ENCODE data around the gene RGL4.
A peak's percentile ranks its signal among the peaks of the same experiment; 100 is the strongest.
"Not testable (repeated sequence)": the region's sequence is repeated elsewhere in the genome, so short reads cannot be mapped to it uniquely, and the experiment has no call there.

RGL4 gene, protein sequence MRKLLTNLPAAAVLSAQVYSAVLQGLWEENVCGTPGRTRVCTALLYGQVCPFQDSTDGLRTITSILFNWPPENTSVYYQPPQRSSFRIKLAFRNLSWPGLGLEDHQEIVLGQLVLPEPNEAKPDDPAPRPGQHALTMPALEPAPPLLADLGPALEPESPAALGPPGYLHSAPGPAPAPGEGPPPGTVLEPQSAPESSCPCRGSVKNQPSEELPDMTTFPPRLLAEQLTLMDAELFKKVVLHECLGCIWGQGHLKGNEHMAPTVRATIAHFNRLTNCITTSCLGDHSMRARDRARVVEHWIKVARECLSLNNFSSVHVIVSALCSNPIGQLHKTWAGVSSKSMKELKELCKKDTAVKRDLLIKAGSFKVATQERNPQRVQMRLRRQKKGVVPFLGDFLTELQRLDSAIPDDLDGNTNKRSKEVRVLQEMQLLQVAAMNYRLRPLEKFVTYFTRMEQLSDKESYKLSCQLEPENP

GRCh38 chr22:23690713-23691112 is at the start of gene RGL4:
Gene RGL4 (plus strand): TSS chr22:23691013. CDS start chr22:23692031, 1,018 bp downstream.
- DNase-seq: no peak
- in situ Hi-C loops (cut with HindIII; ENCODE audit: low pct_ligation_motif_present, low pct_unique_long_range_greater_than_20kb, low sequenced_read_pairs): no loop called here

GRCh38 chr22:23646526-23646925 is 44.3 kb upstream of the RGL4 start:
- in situ Hi-C loops (cut with HindIII; ENCODE audit: low pct_ligation_motif_present, low pct_unique_long_range_greater_than_20kb, low sequenced_read_pairs): not testable (repeated sequence)

DNA sequence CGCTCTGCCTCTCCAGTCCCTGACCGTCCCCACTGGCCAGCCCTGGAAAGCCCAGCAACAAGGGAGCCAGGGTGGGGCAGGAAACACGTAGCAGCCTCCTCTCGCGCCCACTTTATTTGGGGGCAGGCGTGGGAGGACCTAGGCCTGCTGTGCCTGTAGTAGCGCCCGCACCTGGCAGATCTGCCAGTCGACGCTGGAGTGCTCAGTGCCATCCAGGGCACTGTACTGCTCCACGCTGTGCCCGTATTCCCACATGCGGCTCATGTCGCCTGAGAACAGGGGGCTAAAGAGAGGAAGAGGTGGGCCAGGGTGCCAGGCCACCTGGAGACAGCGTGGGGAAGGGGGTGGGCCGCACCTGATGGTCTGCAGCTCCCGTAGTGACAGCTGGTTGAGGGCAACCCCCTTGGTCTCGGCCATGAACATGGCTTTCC is 41.7 kb upstream of the RGL4 start:
- in situ Hi-C loops (cut with HindIII; ENCODE audit: low pct_ligation_motif_present, low pct_unique_long_range_greater_than_20kb, low sequenced_read_pairs): no loop called here
- no peak for DNase-seq

More at GRCh38 chr22:23646526-23646925, 44.3 kb upstream of the RGL4 start:
- not testable (repeated sequence) for DNase-seq

GRCh38 chr22:23651676-23652075 is 39.1 kb upstream of the RGL4 start:
- DNase-seq: no peak
- in situ Hi-C loops (cut with HindIII; ENCODE audit: low pct_ligation_motif_present, low pct_unique_long_range_greater_than_20kb, low sequenced_read_pairs): no loop called here

DNA sequence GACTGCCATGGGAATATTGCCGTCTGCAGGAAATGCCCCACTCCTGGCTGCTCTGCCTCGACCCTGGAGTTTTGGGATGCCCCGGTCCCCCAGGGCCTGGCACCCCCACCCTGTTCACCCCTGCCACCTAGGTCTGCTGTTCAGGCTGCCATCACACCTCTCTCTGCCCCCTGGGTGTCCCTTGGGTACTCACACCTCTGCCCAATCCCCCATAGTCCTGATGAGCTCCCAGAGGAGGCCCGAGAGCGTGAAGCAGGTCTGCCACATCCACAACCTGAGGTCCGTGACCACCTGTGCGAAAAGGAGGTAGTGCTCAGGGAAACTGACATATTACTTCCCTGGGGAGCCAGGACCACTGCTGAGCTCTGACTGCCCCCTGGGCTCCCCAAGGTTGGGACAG is 38.5 kb upstream of the RGL4 start:
- in situ Hi-C loops (cut with HindIII; ENCODE audit: low pct_ligation_motif_present, low pct_unique_long_range_greater_than_20kb, low sequenced_read_pairs): no loop called here

DNA sequence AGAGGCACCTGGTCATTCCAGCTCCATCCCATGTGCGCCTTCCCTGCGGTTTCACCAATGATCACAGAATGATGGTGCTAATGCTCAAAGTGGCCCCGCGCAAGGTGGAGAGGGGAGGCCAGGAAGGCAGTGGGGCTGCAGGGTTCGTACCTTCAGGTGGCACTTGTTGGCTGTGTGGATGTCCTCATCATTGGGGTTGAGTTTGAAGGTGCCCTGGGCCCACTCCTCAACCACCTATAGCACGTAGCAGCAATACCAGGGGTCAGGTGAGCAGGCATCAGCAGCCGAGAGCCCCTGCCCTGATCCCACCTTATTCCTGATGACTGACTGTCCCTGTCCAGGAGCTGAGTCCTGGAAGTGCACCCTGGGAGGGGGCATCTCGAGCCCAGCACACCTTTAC is 38.1 kb upstream of the RGL4 start:
- no peak for DNase-seq
- in situ Hi-C loops (cut with HindIII; ENCODE audit: low pct_ligation_motif_present, low pct_unique_long_range_greater_than_20kb, low sequenced_read_pairs): no loop called here

More for the DNA sequence above, 38.5 kb upstream of the RGL4 start:
- no peak for DNase-seq

DNA sequence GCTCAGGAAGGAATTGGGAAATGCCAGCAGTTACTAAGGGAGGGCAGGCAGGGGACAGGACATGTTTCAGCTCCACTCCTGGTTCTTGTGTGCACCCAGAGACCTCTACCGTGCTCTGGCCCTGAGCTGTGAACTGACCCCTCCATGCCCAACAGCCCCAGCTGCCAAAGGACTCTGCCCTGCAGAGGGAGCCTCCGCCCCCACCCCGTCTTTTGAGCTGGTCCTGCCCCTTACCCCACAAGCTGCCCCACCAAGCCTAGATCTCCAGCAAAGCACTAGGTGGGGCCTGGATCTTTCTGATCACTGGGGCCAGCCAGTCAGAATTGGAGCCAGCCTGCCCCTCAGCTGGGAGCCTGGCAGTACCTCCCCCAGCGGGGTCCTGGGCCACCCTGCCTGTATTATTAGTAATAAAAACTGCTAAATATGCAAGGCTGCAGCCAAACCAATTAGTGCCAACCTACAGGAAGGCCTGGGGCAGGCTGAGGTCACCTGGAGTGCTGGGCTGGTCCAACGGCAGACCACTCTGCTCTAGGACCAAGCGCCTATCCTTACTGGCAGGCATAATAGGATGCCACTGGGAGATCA is 34.8 kb upstream of the RGL4 start:
- DNase-seq: no peak
- in situ Hi-C loops (cut with HindIII; ENCODE audit: low pct_ligation_motif_present, low pct_unique_long_range_greater_than_20kb, low sequenced_read_pairs): no loop called here

- no peak for DNase-seq
- in situ Hi-C loops (cut with HindIII; ENCODE audit: low pct_ligation_motif_present, low pct_unique_long_range_greater_than_20kb, low sequenced_read_pairs): no loop called here
These were observed 33.1 kb upstream of the RGL4 start for GRCh38 chr22:23657727-23658126.

- in situ Hi-C loops (cut with HindIII; ENCODE audit: low pct_ligation_motif_present, low pct_unique_long_range_greater_than_20kb, low sequenced_read_pairs); DNase-seq: not testable (repeated sequence)
These were observed 30.4 kb upstream of the RGL4 start for GRCh38 chr22:23660381-23660780.

- in situ Hi-C loops (cut with HindIII; ENCODE audit: low pct_ligation_motif_present, low pct_unique_long_range_greater_than_20kb, low sequenced_read_pairs): no loop called here
- no peak for DNase-seq
These were observed 20.2 kb upstream of the RGL4 start for GRCh38 chr22:23670378-23671295.

DNA sequence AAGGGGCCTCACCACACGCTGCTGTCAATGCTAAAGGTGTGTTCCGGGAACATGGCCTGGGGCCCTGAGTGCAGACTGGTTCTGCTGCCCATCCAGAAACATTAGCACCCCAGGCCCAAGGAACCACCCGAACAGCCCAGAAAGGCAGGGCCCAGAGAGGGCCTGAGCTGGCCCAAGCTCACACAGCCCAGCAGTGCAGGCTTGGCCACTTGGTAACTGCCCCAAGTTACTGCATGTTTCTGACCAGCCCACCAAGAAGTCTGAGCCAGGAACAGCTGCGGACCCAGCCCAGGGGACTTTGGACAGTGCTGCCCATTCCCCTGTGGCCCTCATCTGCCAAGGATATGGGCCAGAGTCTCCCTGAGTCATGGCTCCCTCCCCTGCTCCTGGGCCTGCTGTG is 19.4 kb upstream of the RGL4 start:
- in situ Hi-C loops (cut with HindIII; ENCODE audit: low pct_ligation_motif_present, low pct_unique_long_range_greater_than_20kb, low sequenced_read_pairs); DNase-seq: not testable (repeated sequence)

GRCh38 chr22:23672307-23673049 is 18.3 kb upstream of the RGL4 start:
- DNase-seq; in situ Hi-C loops (cut with HindIII; ENCODE audit: low pct_ligation_motif_present, low pct_unique_long_range_greater_than_20kb, low sequenced_read_pairs): not testable (repeated sequence)

DNA sequence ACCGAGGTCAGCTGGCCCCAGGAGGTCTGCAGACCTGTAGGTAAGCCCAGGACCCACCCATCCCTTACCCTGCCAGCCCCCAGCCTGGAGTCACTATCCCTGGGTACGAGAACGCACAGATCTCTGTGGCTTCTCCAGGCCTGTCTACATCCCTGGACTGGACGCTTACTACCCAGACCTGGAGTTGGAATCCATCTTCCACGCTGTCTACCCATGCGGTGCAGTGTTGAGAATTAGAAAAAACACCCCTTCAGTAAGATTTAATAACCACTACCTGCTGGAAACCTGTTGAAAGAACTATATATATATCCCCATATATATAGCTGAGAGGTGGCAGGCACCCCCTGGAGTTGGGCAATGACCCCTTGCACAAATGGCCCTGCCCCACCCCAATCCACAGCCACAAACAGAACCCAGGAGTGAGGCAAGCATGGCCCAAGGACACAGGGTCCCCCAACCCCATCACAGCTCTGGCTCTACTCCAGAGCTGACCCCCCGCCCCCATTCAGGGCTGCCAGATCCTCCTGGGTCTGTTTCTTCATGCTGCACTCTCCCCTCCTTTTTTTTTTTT is 17.7 kb upstream of the RGL4 start:
- no peak for DNase-seq
- in situ Hi-C loops (cut with HindIII; ENCODE audit: low pct_ligation_motif_present, low pct_unique_long_range_greater_than_20kb, low sequenced_read_pairs): no loop called here

GRCh38 chr22:23673826-23674690 is 16.8 kb upstream of the RGL4 start:
- DNase-seq: no peak
- in situ Hi-C loops (cut with HindIII; ENCODE audit: low pct_ligation_motif_present, low pct_unique_long_range_greater_than_20kb, low sequenced_read_pairs): no loop called here

GRCh38 chr22:23674886-23675501 is 15.8 kb upstream of the RGL4 start:
- in situ Hi-C loops (cut with HindIII; ENCODE audit: low pct_ligation_motif_present, low pct_unique_long_range_greater_than_20kb, low sequenced_read_pairs); DNase-seq: not testable (repeated sequence)

DNA sequence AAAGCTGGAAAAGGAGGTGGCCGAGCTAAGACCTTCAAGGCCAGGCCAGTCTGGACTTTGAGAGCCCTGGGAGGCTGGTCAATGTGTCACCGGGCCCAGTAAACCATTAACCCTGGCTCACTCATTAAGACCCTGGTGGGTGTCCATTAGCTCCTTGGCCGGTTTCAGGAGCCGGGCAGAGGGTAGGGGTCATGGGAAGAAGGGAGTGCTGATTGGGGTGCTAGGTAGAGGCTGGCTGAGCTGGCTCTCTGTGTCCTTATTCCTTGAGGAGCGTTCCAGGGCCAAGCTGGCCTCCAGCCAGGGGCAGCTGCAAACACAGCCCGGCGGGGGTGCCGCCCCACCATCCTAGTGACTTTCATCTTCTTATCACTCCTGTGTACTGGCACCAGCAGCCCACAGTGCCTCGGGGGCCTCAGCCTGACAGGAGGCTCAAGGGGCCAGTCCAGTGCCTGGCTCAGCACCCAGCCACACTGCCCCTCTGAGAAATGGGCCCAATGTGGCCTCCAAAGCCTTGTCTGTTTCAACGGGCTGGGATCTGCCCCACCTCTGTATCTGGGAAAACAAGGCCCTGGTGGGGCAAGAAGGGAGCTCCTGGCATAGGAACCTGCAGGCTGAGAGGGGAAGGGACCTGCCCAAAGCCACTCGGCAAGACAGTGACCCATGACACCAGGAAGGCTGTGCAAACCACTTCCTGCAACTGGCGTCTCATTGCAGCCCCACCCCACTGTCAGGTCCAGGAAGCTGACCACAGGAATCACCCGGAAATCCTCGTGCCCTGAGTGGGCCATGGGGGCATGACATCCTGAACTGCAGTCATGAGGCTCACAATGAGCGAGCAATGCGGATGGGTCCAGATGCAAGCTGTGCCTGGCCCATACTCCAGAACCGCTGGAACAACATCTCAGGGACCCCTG is 15.1 kb upstream of the RGL4 start:
- DNase-seq: peak; percentile 54
- in situ Hi-C loops (cut with HindIII; ENCODE audit: low pct_ligation_motif_present, low pct_unique_long_range_greater_than_20kb, low sequenced_read_pairs): no loop called here
